NT2/D1 (cell line): Measurements from ENCODE around the gene VANGL1.

Experiments used
- DNase-seq: peaks from one replicate; pipeline ENCODE4 v3.0.0-alpha.2; 2011; ENCODE audit warnings: low read depth, low spot score
- H3K27me3 ChIP-seq: 2 replicates; pipeline ENCODE4 v1.6.0; 2011; ENCODE audit warnings: mild to moderate bottlenecking; ENCODE audit not compliant: insufficient read length, insufficient read depth
- H3K36me3 ChIP-seq: 2 replicates; pipeline ENCODE4 v1.6.1; 2011; ENCODE audit warnings: mild to moderate bottlenecking, low read length, mixed read lengths; ENCODE audit not compliant: insufficient read depth, insufficient read length
- H3K4me1 ChIP-seq: 2 replicates; pipeline ENCODE4 v1.5.1; 2011; ENCODE audit not compliant: insufficient read depth, insufficient read length
- H3K4me3 ChIP-seq: 2 replicates; pipeline ENCODE4 v1.5.1; 2011; ENCODE audit warnings: low read depth; ENCODE audit not compliant: insufficient read length
- H3K9ac ChIP-seq: 2 replicates; pipeline ENCODE4 v1.6.0; 2011; ENCODE audit warnings: low read depth; ENCODE audit not compliant: insufficient read length
- H3K9me3 ChIP-seq: 2 replicates; pipeline ENCODE4 v1.5.1; 2011; ENCODE audit warnings: mild to moderate bottlenecking, low read length; ENCODE audit not compliant: insufficient read depth
- SUZ12 ChIP-seq: IDR thresholded peaks from 2 replicates; pipeline ENCODE4 v1.6.1; 2011; ENCODE audit not compliant: insufficient read length, insufficient read depth; ENCODE audit errors: extremely low read depth
- YY1 ChIP-seq: IDR thresholded peaks from 2 replicates; pipeline ENCODE4 v1.6.1; 2011; ENCODE audit not compliant: insufficient read length, insufficient read depth
- ZNF274 ChIP-seq: IDR thresholded peaks from 2 replicates; pipeline ENCODE4 v1.6.1; 2011; ENCODE audit warnings: mild to moderate bottlenecking, low read depth, low read length

VANGL1 gene

GRCh38 chr1:115669002-115669673 lies 27.4 kb downstream of the VANGL1 start:
- TF ChIP-seq YY1 = no peak
- no peak for TF ChIP-seq ZNF274
- no peak for TF ChIP-seq SUZ12
- Histone ChIP-seq H3K4me1 (no peaks in the 10 kb centered on the region), H3K27me3 (no peaks in the 10 kb centered on the region), H3K36me3 (peaks cover 93% of the 10 kb centered on the region), H3K9me3 (peaks cover 28% of the 10 kb centered on the region), H3K4me3 (no peak overlapping the region), H3K9ac (no peak overlapping the region)
- DNase-seq = no peak

- Histone ChIP-seq H3K36me3 (peaks cover 91% of the 10 kb centered on the region), H3K27me3 (no peaks in the 10 kb centered on the region), H3K4me3 (no peak overlapping the region), H3K9me3 (peaks cover 28% of the 10 kb centered on the region), H3K9ac (no peak overlapping the region), H3K4me1 (no peaks in the 10 kb centered on the region)
- no peak for DNase-seq
- no peak for TF ChIP-seq SUZ12
- TF ChIP-seq ZNF274 = no peak
- no peak for TF ChIP-seq YY1
These were observed 28.1 kb downstream of the VANGL1 start for GRCh38 chr1:115669886-115670285.

- Histone ChIP-seq H3K9me3 (peaks cover 28% of the 10 kb centered on the region), H3K9ac (no peak overlapping the region), H3K4me3 (no peak overlapping the region), H3K4me1 (no peaks in the 10 kb centered on the region), H3K36me3 (peaks cover 88% of the 10 kb centered on the region), H3K27me3 (no peaks in the 10 kb centered on the region)
- TF ChIP-seq ZNF274 (no peak), YY1 (no peak), SUZ12 (no peak)
- no peak for DNase-seq
These were observed 28.9 kb downstream of the VANGL1 start for GRCh38 chr1:115670476-115671175.

DNA sequence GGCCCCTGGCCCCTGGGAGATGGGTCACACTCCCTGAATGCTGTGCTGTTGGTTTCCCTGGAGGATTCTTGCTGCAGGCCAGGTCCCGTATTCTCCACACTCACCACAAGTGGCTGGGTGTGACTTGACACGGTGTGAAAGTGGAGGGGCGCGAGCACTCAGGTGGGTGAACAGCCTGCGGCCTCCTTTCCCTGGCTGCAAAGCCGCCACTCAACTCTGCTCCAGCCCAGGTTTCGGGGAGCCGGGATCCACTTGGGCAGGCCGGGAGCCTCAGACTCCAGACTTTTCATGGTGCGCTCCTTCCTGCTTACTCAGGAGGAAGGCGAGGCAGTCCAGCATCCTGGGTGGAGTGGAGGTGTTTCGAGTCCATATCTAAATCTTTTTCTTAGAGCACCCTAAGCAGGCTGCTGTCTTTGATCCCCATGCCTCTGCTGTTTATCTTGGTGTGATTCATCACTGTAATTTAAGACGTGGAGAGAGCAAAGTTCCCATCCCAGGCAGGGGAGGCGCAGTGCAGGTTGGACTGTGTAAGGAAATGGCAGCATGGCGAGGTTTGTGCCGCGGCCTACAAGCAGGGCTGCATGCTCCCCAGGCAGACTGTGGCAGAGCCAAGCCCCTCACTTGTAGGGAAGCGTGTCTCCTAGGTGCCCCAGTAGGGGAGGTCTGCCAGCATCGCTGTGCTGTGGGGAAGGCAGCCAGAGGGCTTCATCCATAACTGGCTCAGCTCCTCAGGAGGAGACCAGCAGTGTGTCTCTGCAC lies 29.6 kb downstream of the VANGL1 start:
- no peak overlapping the region for H3K4me3 ChIP-seq
- H3K9ac ChIP-seq = no peak overlapping the region
- H3K36me3 ChIP-seq = peaks cover 84% of the 10 kb centered on the region
- no peak for TF ChIP-seq YY1
- no peak for TF ChIP-seq ZNF274
- TF ChIP-seq SUZ12 = no peak
- no peaks in the 10 kb centered on the region for H3K4me1 ChIP-seq
- peaks cover 27% of the 10 kb centered on the region for H3K9me3 ChIP-seq
- no peaks in the 10 kb centered on the region for H3K27me3 ChIP-seq
- no peak for DNase-seq

GRCh38 chr1:115672224-115673009 lies 30.6 kb downstream of the VANGL1 start:
- peaks cover 4% of the 10 kb centered on the region for H3K4me1 ChIP-seq
- H3K9ac ChIP-seq = no peak overlapping the region
- H3K27me3 ChIP-seq = no peaks in the 10 kb centered on the region
- no peak for TF ChIP-seq SUZ12
- TF ChIP-seq ZNF274 = no peak
- no peak for TF ChIP-seq YY1
- DNase-seq = no peak
- H3K4me3 ChIP-seq = no peak overlapping the region
- peaks cover 75% of the 10 kb centered on the region for H3K36me3 ChIP-seq
- H3K9me3 ChIP-seq = peaks cover 18% of the 10 kb centered on the region

DNA sequence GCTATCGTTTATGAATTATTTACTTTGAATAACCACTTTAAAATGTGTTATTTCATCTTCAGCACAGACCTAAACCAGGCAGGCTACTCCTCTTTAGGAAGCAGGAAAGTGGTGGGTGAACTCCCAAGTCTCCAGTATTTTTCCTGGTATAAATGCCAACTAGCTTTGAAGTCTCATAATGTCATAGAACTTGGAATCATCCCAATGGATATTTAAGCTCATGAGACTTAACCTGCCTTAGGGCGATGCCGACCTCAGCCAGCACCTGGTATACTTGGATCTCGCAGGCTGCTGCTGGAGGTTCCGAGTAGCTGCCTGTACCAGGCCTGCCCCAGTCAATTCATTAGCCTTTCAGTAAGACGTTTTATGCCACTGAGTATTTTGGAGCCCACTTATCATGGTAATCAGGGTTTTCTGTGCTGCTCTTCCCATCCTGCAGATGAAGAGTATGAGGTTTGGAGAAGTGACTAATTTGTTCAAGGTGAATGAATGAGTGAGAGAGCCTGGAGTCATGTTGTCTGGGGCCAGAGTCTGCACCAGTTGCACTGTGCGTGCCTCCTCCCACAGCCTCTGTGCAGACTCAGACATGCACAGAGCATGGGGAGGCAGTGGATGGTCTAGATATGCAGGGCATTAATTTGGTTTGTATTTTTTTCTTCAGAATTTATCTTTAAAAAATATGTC lies 34.9 kb downstream of the VANGL1 start:
- DNase-seq = no peak
- Histone ChIP-seq H3K9me3 (no peaks in the 10 kb centered on the region), H3K4me1 (peaks cover 7% of the 10 kb centered on the region), H3K9ac (no peak overlapping the region), H3K4me3 (no peak overlapping the region), H3K36me3 (peaks cover 60% of the 10 kb centered on the region), H3K27me3 (no peaks in the 10 kb centered on the region)
- TF ChIP-seq YY1 (no peak), SUZ12 (no peak), ZNF274 (no peak)
